Measurements from ENCODE around the gene ENAH.

ENAH gene

DNA sequence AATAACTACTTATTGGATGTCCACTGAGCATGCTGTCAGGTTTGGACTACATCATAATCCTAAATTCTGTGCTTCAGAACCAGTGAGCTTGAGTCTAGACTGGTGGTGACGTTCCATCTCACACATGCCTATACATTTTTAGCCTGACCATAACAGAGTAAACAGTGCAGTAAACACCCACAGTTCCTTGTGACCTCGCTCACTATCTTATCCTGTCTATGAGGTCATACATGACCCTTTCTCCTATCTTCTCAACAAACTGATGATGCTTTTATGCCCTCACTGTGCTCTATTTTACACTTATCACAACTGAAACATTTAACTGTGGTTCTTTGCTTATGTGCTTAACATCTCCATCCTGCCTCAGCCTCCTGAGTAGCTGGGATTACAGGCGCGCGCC, 91.2 kb downstream of the ENAH start:
- TF ChIP-seq POLR2AphosphoS5 (IDR thresholded peaks at IDR 0.05; ENCODE audit: low read depth): no peak
- TF ChIP-seq, protein P1, sequence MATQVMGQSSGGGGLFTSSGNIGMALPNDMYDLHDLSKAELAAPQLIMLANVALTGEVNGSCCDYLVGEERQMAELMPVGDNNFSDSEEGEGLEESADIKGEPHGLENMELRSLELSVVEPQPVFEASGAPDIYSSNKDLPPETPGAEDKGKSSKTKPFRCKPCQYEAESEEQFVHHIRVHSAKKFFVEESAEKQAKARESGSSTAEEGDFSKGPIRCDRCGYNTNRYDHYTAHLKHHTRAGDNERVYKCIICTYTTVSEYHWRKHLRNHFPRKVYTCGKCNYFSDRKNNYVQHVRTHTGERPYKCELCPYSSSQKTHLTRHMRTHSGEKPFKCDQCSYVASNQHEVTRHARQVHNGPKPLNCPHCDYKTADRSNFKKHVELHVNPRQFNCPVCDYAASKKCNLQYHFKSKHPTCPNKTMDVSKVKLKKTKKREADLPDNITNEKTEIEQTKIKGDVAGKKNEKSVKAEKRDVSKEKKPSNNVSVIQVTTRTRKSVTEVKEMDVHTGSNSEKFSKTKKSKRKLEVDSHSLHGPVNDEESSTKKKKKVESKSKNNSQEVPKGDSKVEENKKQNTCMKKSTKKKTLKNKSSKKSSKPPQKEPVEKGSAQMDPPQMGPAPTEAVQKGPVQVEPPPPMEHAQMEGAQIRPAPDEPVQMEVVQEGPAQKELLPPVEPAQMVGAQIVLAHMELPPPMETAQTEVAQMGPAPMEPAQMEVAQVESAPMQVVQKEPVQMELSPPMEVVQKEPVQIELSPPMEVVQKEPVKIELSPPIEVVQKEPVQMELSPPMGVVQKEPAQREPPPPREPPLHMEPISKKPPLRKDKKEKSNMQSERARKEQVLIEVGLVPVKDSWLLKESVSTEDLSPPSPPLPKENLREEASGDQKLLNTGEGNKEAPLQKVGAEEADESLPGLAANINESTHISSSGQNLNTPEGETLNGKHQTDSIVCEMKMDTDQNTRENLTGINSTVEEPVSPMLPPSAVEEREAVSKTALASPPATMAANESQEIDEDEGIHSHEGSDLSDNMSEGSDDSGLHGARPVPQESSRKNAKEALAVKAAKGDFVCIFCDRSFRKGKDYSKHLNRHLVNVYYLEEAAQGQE (IDR thresholded peaks at IDR 0.05; ENCODE audit: insufficient replicate concordance, low read depth): no peak
- Histone ChIP-seq H3K27ac (replicated peaks) (no peak overlapping the region), H3K27me3 (ENCODE audit: insufficient read depth, poor library complexity, severe bottlenecking) (no peaks in the 10 kb centered on the region), H3K4me3 (replicated peaks; ENCODE audit: insufficient read depth, low read length) (no peak overlapping the region)
- DNase-seq (ENCODE audit: low read depth in 1 of 2, low spot score in 1 of 2): no peak

DNA sequence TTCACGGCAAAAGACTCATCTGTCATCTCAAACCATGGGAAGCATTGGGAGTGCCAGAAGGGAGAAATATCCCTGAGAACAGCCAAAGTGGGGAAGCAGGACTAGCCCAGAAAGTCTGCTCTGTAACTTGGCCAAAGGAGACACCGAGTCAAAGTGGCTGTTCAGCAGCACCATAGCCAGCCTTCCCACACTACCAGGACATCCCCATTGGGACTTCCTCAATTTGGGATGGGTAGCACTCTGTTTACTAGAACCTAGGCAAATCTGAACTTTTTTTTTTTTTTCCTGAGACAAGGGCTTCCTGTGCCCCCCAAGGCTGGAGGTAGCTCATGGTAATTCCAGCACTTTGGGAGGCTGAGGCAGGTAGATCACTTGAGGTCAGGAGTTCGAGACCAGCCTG, 93.0 kb downstream of the ENAH start:
- Histone ChIP-seq H3K4me3 (replicated peaks; ENCODE audit: insufficient read depth, low read length) (no peak overlapping the region), H3K27ac (replicated peaks) (no peak overlapping the region), H3K27me3 (ENCODE audit: insufficient read depth, poor library complexity, severe bottlenecking) (no peaks in the 10 kb centered on the region)
- peak; percentile 53 for TF ChIP-seq SPI1 (IDR thresholded peaks at IDR 0.05; ENCODE audit: borderline replicate concordance, low read depth)
- TF ChIP-seq POLR2AphosphoS5 (IDR thresholded peaks at IDR 0.05; ENCODE audit: low read depth): no peak
- no peak for DNase-seq (ENCODE audit: low read depth in 1 of 2, low spot score in 1 of 2)

DNA sequence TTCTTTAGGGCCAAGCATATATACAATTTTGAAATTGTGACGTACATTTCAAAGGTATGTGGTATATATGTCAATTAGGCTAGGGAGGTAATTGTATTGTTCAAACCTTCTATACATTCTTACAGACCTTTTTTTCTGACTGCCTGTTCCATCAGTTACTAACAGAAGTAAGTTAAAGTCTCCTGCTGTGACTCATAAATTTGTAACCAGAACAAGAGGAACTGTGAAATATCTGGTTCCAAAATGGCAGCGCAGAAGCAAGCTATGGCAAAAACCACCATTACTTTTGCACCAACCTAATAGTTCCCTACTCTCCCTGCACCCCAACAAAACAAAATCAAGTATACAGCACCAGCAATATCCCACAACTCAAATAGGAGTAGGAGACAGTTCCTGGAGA, 93.6 kb downstream of the ENAH start:
- Histone ChIP-seq H3K27me3 (ENCODE audit: insufficient read depth, poor library complexity, severe bottlenecking) (no peaks in the 10 kb centered on the region), H3K4me3 (replicated peaks; ENCODE audit: insufficient read depth, low read length) (no peak overlapping the region), H3K27ac (replicated peaks) (no peak overlapping the region)
- TF ChIP-seq, protein P2, sequence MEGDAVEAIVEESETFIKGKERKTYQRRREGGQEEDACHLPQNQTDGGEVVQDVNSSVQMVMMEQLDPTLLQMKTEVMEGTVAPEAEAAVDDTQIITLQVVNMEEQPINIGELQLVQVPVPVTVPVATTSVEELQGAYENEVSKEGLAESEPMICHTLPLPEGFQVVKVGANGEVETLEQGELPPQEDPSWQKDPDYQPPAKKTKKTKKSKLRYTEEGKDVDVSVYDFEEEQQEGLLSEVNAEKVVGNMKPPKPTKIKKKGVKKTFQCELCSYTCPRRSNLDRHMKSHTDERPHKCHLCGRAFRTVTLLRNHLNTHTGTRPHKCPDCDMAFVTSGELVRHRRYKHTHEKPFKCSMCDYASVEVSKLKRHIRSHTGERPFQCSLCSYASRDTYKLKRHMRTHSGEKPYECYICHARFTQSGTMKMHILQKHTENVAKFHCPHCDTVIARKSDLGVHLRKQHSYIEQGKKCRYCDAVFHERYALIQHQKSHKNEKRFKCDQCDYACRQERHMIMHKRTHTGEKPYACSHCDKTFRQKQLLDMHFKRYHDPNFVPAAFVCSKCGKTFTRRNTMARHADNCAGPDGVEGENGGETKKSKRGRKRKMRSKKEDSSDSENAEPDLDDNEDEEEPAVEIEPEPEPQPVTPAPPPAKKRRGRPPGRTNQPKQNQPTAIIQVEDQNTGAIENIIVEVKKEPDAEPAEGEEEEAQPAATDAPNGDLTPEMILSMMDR (IDR thresholded peaks at IDR 0.05; ENCODE audit: insufficient read depth, low read length): no peak
- TF ChIP-seq POLR2AphosphoS5 (IDR thresholded peaks at IDR 0.05; ENCODE audit: low read depth) (no peak), GABPA (IDR thresholded peaks at IDR 0.05; ENCODE audit: low read depth) (no peak), SPI1 (IDR thresholded peaks at IDR 0.05; ENCODE audit: borderline replicate concordance, low read depth) (no peak)
- TF ChIP-seq, protein P1 (IDR thresholded peaks at IDR 0.05; ENCODE audit: insufficient replicate concordance, low read depth): no peak
- peak in 1 of 2 experiments; percentile 11 for DNase-seq (ENCODE audit: low read depth in 1 of 2, low spot score in 1 of 2)

GRCh38 chr1:225556694-225557093, 96.2 kb downstream of the ENAH start:
- Histone ChIP-seq H3K27me3 (ENCODE audit: insufficient read depth, poor library complexity, severe bottlenecking) (no peaks in the 10 kb centered on the region), H3K4me3 (replicated peaks; ENCODE audit: insufficient read depth, low read length) (no peak overlapping the region), H3K27ac (replicated peaks) (no peak overlapping the region)
- DNase-seq (ENCODE audit: low read depth in 1 of 2, low spot score in 1 of 2): no peak
- TF ChIP-seq, protein P2 (IDR thresholded peaks at IDR 0.05; ENCODE audit: insufficient read depth, low read length): no peak
- TF ChIP-seq POLR2AphosphoS5 (IDR thresholded peaks at IDR 0.05; ENCODE audit: low read depth) (no peak), GABPA (IDR thresholded peaks at IDR 0.05; ENCODE audit: low read depth) (no peak), SPI1 (IDR thresholded peaks at IDR 0.05; ENCODE audit: borderline replicate concordance, low read depth) (no peak)
- TF ChIP-seq, protein P1 (IDR thresholded peaks at IDR 0.05; ENCODE audit: insufficient replicate concordance, low read depth): no peak

Measured in HL-60 (cell line).